C4-2B (cell line): Measurements from ENCODE around the gene PAK1.

Source experiments
- CTCF ChIP-seq: fragments of 450-650 bp; conservative IDR thresholded peaks from 2 replicates; pipeline ENCODE4 v1.5.1; 2017; ENCODE audit warnings: mild to moderate bottlenecking
- ZFX ChIP-seq: fragments of 450-650 bp; IDR thresholded peaks from 2 replicates; pipeline ENCODE4 v1.6.1; 2017

GRCh38 chr11:77474684-77475060 lies 778 bp upstream of the PAK1 start:
- TF ChIP-seq CTCF = no peak
- no peak for TF ChIP-seq ZFX
